Measurements from ENCODE around the gene TSEN2. TPM values are rescaled to one million over a fixed set of nuclear protein-coding genes. Genes with fewer than 3 reads are reported as not detected.

TSEN2 gene
- total RNA-seq, 5 donors from 2014 or later (not counting 1 experiment from before 2014, with no cell fraction given), result 11.7 to 20.9 (median 18.2) TPM

DNA sequence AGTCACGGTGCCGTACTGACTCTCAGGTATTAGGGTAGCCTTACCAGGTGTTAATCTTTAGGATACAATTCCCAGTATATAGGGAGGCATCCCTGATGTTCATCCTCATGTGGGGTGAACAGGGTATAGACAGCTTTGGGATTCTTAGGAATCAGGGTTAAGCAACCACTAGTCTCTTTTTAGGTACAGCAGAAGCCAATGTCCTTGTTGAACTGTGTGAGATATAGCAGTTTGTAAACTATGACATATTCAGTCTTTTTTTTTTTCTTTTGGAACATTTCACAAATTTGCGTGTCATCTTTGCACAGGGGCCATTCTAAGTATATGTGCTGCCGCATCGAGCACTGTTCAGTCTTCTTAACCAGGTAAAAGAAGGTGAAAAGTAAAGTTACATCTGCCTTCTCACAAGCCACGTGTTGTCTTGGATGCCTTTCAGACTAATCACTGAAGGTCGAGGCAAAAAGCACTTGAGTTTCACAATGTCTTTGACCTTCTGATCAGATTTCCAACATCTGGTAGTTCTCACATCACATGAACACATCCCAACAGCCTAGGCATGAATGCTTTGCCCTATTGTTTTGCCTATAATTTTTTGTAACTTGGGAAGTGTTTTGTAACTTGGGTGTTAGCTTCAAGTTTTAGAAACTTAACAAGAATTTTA lies 17.2 kb downstream of the TSEN2 start:
- Mint-ChIP-seq H3K27me3 (no peaks in the 10 kb centered on the region), H3K36me3 (peaks cover 73% of the 10 kb centered on the region), H3K4me3 (no peak overlapping the region), H3K4me1 (no peaks in the 10 kb centered on the region), H3K9me3 (no peaks in the 10 kb centered on the region), H3K27ac (no peak overlapping the region)
- DNase-seq (no peak), ATAC-seq (replicated peaks in 1 of 4) (no peak)
- H3K27me3 ChIP-seq (replicated peaks in 1 of 2; ENCODE audit: control insufficient read depth in 2 of 2, extremely low read depth in 1 of 2, insufficient read depth in 2 of 2, low read length in 1 of 2), result no peaks in the 10 kb centered on the region
- H3K4me1 ChIP-seq (ENCODE audit: control insufficient read depth in 1 of 2, extremely low read depth in 1 of 2, insufficient read depth in 2 of 2, low read length in 2 of 2), result no peaks in the 10 kb centered on the region
- peaks cover 23 to 52% of the 10 kb centered on the region in 2 donors for H3K36me3 ChIP-seq (ENCODE audit: control insufficient read depth in 2 of 2, extremely low read depth in 1 of 2, insufficient read depth in 1 of 2, low read length in 1 of 2)
- ChIA-PET POLR2A (no interaction called here), CTCF (no interaction called here)
- H3K4me3 ChIP-seq (ENCODE audit: control insufficient read depth in 1 of 2, extremely low read depth in 1 of 2, low read length in 1 of 2), result no peak overlapping the region
- H3K9me3 ChIP-seq, result no peaks in the 10 kb centered on the region
- 95% methylated on average over 3 of the region's 7 CpGs for WGBS (ENCODE audit: insufficient coverage)
- H3K27ac ChIP-seq (ENCODE audit: low read length), result no peak overlapping the region

DNA sequence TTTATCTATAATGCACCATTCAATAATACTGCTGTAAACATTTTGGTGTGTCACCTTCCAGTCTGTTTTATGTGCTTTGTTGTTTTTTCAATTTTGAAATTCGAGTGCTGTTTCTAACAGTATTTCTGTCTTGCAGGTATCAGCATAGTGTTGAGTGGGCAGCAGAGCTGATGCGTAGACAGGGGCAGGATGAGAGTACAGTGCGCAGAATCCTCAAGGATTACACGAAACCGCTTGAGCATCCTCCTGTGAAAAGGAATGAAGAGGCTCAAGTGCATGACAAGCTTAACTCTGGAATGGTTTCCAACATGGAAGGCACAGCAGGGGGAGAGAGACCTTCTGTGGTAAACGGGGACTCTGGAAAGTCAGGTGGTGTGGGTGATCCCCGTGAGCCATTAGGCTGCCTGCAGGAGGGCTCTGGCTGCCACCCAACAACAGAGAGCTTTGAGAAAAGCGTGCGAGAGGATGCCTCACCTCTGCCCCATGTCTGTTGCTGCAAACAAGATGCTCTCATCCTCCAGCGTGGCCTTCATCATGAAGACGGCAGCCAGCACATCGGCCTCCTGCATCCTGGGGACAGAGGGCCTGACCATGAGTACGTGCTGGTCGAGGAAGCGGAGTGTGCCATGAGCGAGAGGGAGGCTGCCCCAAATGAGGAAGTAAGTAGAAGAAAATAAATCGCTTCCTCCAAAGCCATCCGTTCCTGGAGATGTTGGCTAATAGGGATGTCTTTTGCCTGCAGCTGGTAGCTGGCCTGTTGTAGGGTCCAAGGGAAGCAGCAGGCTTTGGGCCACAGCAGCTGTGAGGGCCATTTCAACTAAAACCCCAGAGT lies 19.1 kb downstream of the TSEN2 start:
- POLR2A ChIA-PET, result no interaction called here
- CTCF ChIA-PET, result no interaction called here
- H3K4me3 Mint-ChIP-seq, result no peak overlapping the region
- no peaks in the 10 kb centered on the region for H3K9me3 Mint-ChIP-seq
- H3K27ac Mint-ChIP-seq, result no peak overlapping the region
- DNase-seq (no peak), ATAC-seq (replicated peaks in 1 of 4) (no peak)
- 92% methylated on average over 16 of the region's 18 CpGs for WGBS (ENCODE audit: insufficient coverage)
- H3K27me3 ChIP-seq (replicated peaks in 1 of 2; ENCODE audit: control insufficient read depth in 2 of 2, extremely low read depth in 1 of 2, insufficient read depth in 2 of 2, low read length in 1 of 2), result no peaks in the 10 kb centered on the region
- H3K4me1 Mint-ChIP-seq, result no peaks in the 10 kb centered on the region
- peaks cover 69% of the 10 kb centered on the region for H3K36me3 Mint-ChIP-seq
- no peak overlapping the region for H3K27ac ChIP-seq (ENCODE audit: low read length)
- H3K9me3 ChIP-seq, result no peaks in the 10 kb centered on the region
- H3K27me3 Mint-ChIP-seq, result no peaks in the 10 kb centered on the region
- peaks cover 10 to 42% of the 10 kb centered on the region in 2 donors for H3K36me3 ChIP-seq (ENCODE audit: control insufficient read depth in 2 of 2, extremely low read depth in 1 of 2, insufficient read depth in 1 of 2, low read length in 1 of 2)
- no peaks in the 10 kb centered on the region for H3K4me1 ChIP-seq (ENCODE audit: control insufficient read depth in 1 of 2, extremely low read depth in 1 of 2, insufficient read depth in 2 of 2, low read length in 2 of 2)
- no peak overlapping the region for H3K4me3 ChIP-seq (ENCODE audit: control insufficient read depth in 1 of 2, extremely low read depth in 1 of 2, low read length in 1 of 2)

GRCh38 chr3:12506201-12506709 lies 22.0 kb downstream of the TSEN2 start:
- ATAC-seq (replicated peaks in 1 of 4), result no peak
- POLR2A ChIA-PET, result no interaction called here
- peaks cover 50% of the 10 kb centered on the region for H3K36me3 Mint-ChIP-seq

GRCh38 chr3:12507591-12508281 lies 23.5 kb downstream of the TSEN2 start:
- H3K36me3 ChIP-seq (ENCODE audit: control insufficient read depth in 2 of 2, extremely low read depth in 1 of 2, insufficient read depth in 1 of 2, low read length in 1 of 2), result peaks cover 6 to 20% of the 10 kb centered on the region in 2 donors
- Mint-ChIP-seq H3K27ac (no peak overlapping the region), H3K27me3 (no peaks in the 10 kb centered on the region), H3K9me3 (no peaks in the 10 kb centered on the region), H3K4me3 (no peak overlapping the region), H3K36me3 (peaks cover 47% of the 10 kb centered on the region), H3K4me1 (no peaks in the 10 kb centered on the region)
- DNase-seq (no peak), ATAC-seq (replicated peaks in 1 of 4) (no peak)
- H3K4me3 ChIP-seq (ENCODE audit: control insufficient read depth in 1 of 2, extremely low read depth in 1 of 2, low read length in 1 of 2), result no peak overlapping the region
- H3K27ac ChIP-seq (ENCODE audit: low read length), result no peak overlapping the region
- no peaks in the 10 kb centered on the region for H3K27me3 ChIP-seq (replicated peaks in 1 of 2; ENCODE audit: control insufficient read depth in 2 of 2, extremely low read depth in 1 of 2, insufficient read depth in 2 of 2, low read length in 1 of 2)
- 97% methylated on average over 7 of the region's 8 CpGs for WGBS (ENCODE audit: insufficient coverage)
- H3K9me3 ChIP-seq, result no peaks in the 10 kb centered on the region
- ChIA-PET CTCF (no interaction called here), POLR2A (no interaction called here)
- no peaks in the 10 kb centered on the region for H3K4me1 ChIP-seq (ENCODE audit: control insufficient read depth in 1 of 2, extremely low read depth in 1 of 2, insufficient read depth in 2 of 2, low read length in 2 of 2)

More at GRCh38 chr3:12506201-12506709, 22.0 kb downstream of the TSEN2 start:
- Histone ChIP-seq H3K4me1 (ENCODE audit: control insufficient read depth in 1 of 2, extremely low read depth in 1 of 2, insufficient read depth in 2 of 2, low read length in 2 of 2) (no peaks in the 10 kb centered on the region), H3K9me3 (no peaks in the 10 kb centered on the region), H3K4me3 (ENCODE audit: control insufficient read depth in 1 of 2, extremely low read depth in 1 of 2, low read length in 1 of 2) (no peak overlapping the region), H3K36me3 (ENCODE audit: control insufficient read depth in 2 of 2, extremely low read depth in 1 of 2, insufficient read depth in 1 of 2, low read length in 1 of 2) (peaks cover 6 to 27% of the 10 kb centered on the region in 2 donors), H3K27me3 (replicated peaks in 1 of 2; ENCODE audit: control insufficient read depth in 2 of 2, extremely low read depth in 1 of 2, insufficient read depth in 2 of 2, low read length in 1 of 2) (no peaks in the 10 kb centered on the region), H3K27ac (ENCODE audit: low read length) (no peak overlapping the region)
- Mint-ChIP-seq H3K4me1 (no peaks in the 10 kb centered on the region), H3K9me3 (no peaks in the 10 kb centered on the region), H3K27me3 (no peaks in the 10 kb centered on the region), H3K27ac (no peak overlapping the region), H3K4me3 (no peak overlapping the region)
- CTCF ChIA-PET, result no interaction called here
- no CpG with 5 or more reads among the region's 5 CpGs for WGBS (ENCODE audit: insufficient coverage)
- DNase-seq, result no peak

GRCh38 chr3:12508291-12508700 lies 24.0 kb downstream of the TSEN2 start:
- Histone ChIP-seq H3K36me3 (ENCODE audit: control insufficient read depth in 2 of 2, extremely low read depth in 1 of 2, insufficient read depth in 1 of 2, low read length in 1 of 2) (peaks cover 3 to 16% of the 10 kb centered on the region in 2 donors), H3K4me3 (ENCODE audit: control insufficient read depth in 1 of 2, extremely low read depth in 1 of 2, low read length in 1 of 2) (no peak overlapping the region), H3K27me3 (replicated peaks in 1 of 2; ENCODE audit: control insufficient read depth in 2 of 2, extremely low read depth in 1 of 2, insufficient read depth in 2 of 2, low read length in 1 of 2) (no peaks in the 10 kb centered on the region), H3K9me3 (no peaks in the 10 kb centered on the region), H3K27ac (ENCODE audit: low read length) (no peak overlapping the region), H3K4me1 (ENCODE audit: control insufficient read depth in 1 of 2, extremely low read depth in 1 of 2, insufficient read depth in 2 of 2, low read length in 2 of 2) (no peaks in the 10 kb centered on the region)
- H3K27me3 Mint-ChIP-seq, result no peaks in the 10 kb centered on the region
- no peak overlapping the region for H3K27ac Mint-ChIP-seq
- POLR2A ChIA-PET, result no interaction called here
- H3K4me3 Mint-ChIP-seq, result no peak overlapping the region
- no peaks in the 10 kb centered on the region for H3K4me1 Mint-ChIP-seq
- DNase-seq (no peak), ATAC-seq (replicated peaks in 1 of 4) (no peak)
- CTCF ChIA-PET, result no interaction called here
- peaks cover 43% of the 10 kb centered on the region for H3K36me3 Mint-ChIP-seq
- H3K9me3 Mint-ChIP-seq, result no peaks in the 10 kb centered on the region
- 96% methylated on average over 3 of the region's 5 CpGs for WGBS (ENCODE audit: insufficient coverage)

GRCh38 chr3:12509466-12509865 lies 25.2 kb downstream of the TSEN2 start:
- peaks cover 0 to 6% of the 10 kb centered on the region in 2 donors for H3K36me3 ChIP-seq (ENCODE audit: control insufficient read depth in 2 of 2, extremely low read depth in 1 of 2, insufficient read depth in 1 of 2, low read length in 1 of 2)

More at GRCh38 chr3:12509466-12509865, 25.2 kb downstream of the TSEN2 start:
- 100% methylated on average over 1 of the region's 3 CpGs for WGBS (ENCODE audit: insufficient coverage)
- Mint-ChIP-seq H3K9me3 (no peaks in the 10 kb centered on the region), H3K4me1 (no peaks in the 10 kb centered on the region), H3K36me3 (peaks cover 40% of the 10 kb centered on the region), H3K4me3 (no peak overlapping the region), H3K27ac (no peak overlapping the region), H3K27me3 (no peaks in the 10 kb centered on the region)
- Histone ChIP-seq H3K9me3 (no peaks in the 10 kb centered on the region), H3K27ac (ENCODE audit: low read length) (no peak overlapping the region), H3K4me1 (ENCODE audit: control insufficient read depth in 1 of 2, extremely low read depth in 1 of 2, insufficient read depth in 2 of 2, low read length in 2 of 2) (no peaks in the 10 kb centered on the region), H3K27me3 (replicated peaks in 1 of 2; ENCODE audit: control insufficient read depth in 2 of 2, extremely low read depth in 1 of 2, insufficient read depth in 2 of 2, low read length in 1 of 2) (no peaks in the 10 kb centered on the region), H3K4me3 (ENCODE audit: control insufficient read depth in 1 of 2, extremely low read depth in 1 of 2, low read length in 1 of 2) (no peak overlapping the region)
- ChIA-PET CTCF (no interaction called here), POLR2A (interaction anchor here in 1 of 2 donors (0.6 kb wide), 1 partner anchor 842 kb away, joined by 4 read pairs; no protein-coding TSS in a partner anchor)
- DNase-seq, result no peak
- no peak for ATAC-seq (replicated peaks in 1 of 4)

All from T-cell (primary cell).